ENCODE measurements around the gene PTPRN2.
"Not testable (repeated sequence)": the region's sequence is repeated elsewhere in the genome, so short reads cannot be mapped to it uniquely, and the experiment has no call there.

PTPRN2 gene

GRCh38 chr7:158046246-158046645 lies 541.4 kb downstream of the PTPRN2 start:
- H3K4me3 ChIP-seq (ENCODE audit: low read length in 2 of 2); H3K27me3 ChIP-seq (ENCODE audit: control insufficient read depth in 2 of 2, insufficient read depth in 2 of 2, low read length in 2 of 2); H3K4me1 ChIP-seq (ENCODE audit: control insufficient read depth in 2 of 2, insufficient read depth in 2 of 2, low read length in 2 of 2): not testable (repeated sequence)

GRCh38 chr7:158044482-158044823 lies 543.2 kb downstream of the PTPRN2 start:
- Histone ChIP-seq H3K27me3 (ENCODE audit: control insufficient read depth in 2 of 2, insufficient read depth in 2 of 2, low read length in 2 of 2) (no peaks in the 10 kb centered on the region), H3K4me3 (ENCODE audit: low read length in 2 of 2) (no peak overlapping the region), H3K36me3 (ENCODE audit: control insufficient read depth in 2 of 2, insufficient read depth in 2 of 2, low read length in 2 of 2) (no peaks in the 10 kb centered on the region), H3K9me3 (ENCODE audit: control insufficient read depth in 2 of 2, low read length in 2 of 2) (peaks cover 0 to 1% of the 10 kb centered on the region in 2 donors), H3K4me1 (ENCODE audit: control insufficient read depth in 2 of 2, insufficient read depth in 2 of 2, low read length in 2 of 2) (no peaks in the 10 kb centered on the region), H3K27ac (ENCODE audit: low read depth in 2 of 2, low read length in 2 of 2) (no peak overlapping the region), H3K9ac (ENCODE audit: low read depth in 1 of 2, low read length in 2 of 2) (no peak overlapping the region)

More at GRCh38 chr7:158046246-158046645, 541.4 kb downstream of the PTPRN2 start:
- not testable (repeated sequence) for H3K36me3 ChIP-seq (ENCODE audit: control insufficient read depth in 2 of 2, insufficient read depth in 2 of 2, low read length in 2 of 2); H3K9ac ChIP-seq (ENCODE audit: low read depth in 1 of 2, low read length in 2 of 2); H3K27ac ChIP-seq (ENCODE audit: low read depth in 2 of 2, low read length in 2 of 2); H3K9me3 ChIP-seq (ENCODE audit: control insufficient read depth in 2 of 2, low read length in 2 of 2)

DNA sequence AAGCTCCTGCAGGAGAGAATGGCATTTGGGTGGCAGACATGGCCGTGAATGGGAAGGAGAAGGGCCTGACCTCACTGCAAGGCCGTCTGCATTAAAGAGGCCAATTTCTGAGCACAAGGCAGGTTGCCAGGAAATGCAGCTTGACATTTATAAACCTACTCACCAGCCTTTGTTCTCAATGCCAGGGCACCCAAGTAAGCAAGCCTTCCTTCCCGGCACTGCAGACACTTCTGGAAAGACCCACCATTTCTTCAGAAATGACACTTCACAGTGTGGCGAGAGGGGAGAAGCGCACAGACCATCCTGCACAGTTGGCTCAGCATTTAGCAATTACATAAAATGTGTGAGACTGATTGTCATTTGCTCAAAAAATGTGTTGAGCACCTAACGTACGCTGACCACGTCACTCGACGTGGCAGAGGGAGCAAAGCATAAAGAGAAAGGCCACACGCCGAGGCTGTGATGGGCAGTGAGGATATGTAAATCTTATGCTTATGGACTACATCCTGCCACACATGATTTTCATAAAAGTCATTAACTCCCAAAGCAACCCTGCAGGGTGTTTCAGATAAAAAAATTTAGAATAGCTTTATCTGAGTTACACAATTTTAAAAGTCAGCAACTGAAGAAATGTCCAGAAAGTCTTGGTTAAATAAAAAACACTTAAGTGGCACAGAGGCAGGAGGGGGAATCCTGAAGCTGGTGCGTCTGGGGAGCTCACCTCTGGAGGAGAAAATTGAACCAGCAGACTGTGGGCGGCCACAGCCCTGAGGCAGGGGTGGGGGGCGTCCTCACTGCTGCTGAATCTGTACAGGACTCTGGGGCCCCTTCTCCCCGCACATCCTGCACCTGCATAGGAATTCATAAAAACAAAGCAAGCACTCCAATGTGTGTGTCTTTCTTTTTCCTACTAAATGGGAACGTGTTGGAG lies 543.8 kb downstream of the PTPRN2 start:
- no peak overlapping the region for H3K4me3 ChIP-seq (ENCODE audit: low read length in 2 of 2)
- peaks cover 0 to 4% of the 10 kb centered on the region in 2 donors for H3K9me3 ChIP-seq (ENCODE audit: control insufficient read depth in 2 of 2, low read length in 2 of 2)
- no peaks in the 10 kb centered on the region for H3K4me1 ChIP-seq (ENCODE audit: control insufficient read depth in 2 of 2, insufficient read depth in 2 of 2, low read length in 2 of 2)
- H3K36me3 ChIP-seq (ENCODE audit: control insufficient read depth in 2 of 2, insufficient read depth in 2 of 2, low read length in 2 of 2) = no peaks in the 10 kb centered on the region
- no peak overlapping the region for H3K27ac ChIP-seq (ENCODE audit: low read depth in 2 of 2, low read length in 2 of 2)
- H3K27me3 ChIP-seq (ENCODE audit: control insufficient read depth in 2 of 2, insufficient read depth in 2 of 2, low read length in 2 of 2) = no peaks in the 10 kb centered on the region
- no peak overlapping the region for H3K9ac ChIP-seq (ENCODE audit: low read depth in 1 of 2, low read length in 2 of 2)

DNA sequence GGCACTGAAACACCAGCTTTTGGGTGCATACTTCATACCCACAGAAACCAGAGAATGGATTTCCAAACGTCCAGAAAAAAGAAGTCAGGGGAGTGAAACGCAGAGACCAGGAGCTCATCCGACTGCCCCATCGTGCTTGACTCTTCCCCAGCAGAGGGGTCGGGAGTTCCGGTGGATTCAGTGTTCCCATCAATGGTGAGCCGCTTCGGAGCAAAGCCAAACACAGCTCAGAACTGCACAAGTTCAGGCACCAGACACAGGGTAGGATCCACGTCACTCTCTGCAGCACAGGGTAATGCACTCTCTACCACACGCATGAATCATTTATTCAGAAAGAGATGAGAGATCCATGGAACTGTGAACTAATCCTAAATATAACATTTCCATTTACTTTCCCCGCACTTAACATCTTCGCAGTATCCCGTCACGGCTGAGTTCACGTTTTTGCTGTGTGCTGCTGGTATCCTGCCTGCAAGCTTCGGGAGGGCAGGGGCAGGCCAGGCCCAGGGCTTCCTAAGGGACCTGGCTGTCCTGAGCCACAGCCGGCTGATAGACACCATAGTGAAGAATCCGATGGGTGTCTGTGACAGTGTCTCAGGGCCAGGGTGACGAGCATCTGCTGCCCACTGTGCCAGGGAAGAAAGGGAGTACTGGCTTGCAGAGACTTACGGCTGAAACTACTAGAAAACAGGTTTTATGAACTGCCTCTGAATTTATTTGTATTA lies 545.3 kb downstream of the PTPRN2 start:
- Histone ChIP-seq H3K36me3 (ENCODE audit: control insufficient read depth in 2 of 2, insufficient read depth in 2 of 2, low read length in 2 of 2) (no peaks in the 10 kb centered on the region), H3K4me1 (ENCODE audit: control insufficient read depth in 2 of 2, insufficient read depth in 2 of 2, low read length in 2 of 2) (no peaks in the 10 kb centered on the region), H3K27me3 (ENCODE audit: control insufficient read depth in 2 of 2, insufficient read depth in 2 of 2, low read length in 2 of 2) (no peaks in the 10 kb centered on the region), H3K4me3 (ENCODE audit: low read length in 2 of 2) (no peak overlapping the region), H3K9me3 (ENCODE audit: control insufficient read depth in 2 of 2, low read length in 2 of 2) (peaks cover 0 to 4% of the 10 kb centered on the region in 2 donors), H3K27ac (ENCODE audit: low read depth in 2 of 2, low read length in 2 of 2) (no peak overlapping the region), H3K9ac (ENCODE audit: low read depth in 1 of 2, low read length in 2 of 2) (no peak overlapping the region)

- no peaks in the 10 kb centered on the region for H3K4me1 ChIP-seq (ENCODE audit: control insufficient read depth in 2 of 2, insufficient read depth in 2 of 2, low read length in 2 of 2)
- H3K9ac ChIP-seq (ENCODE audit: low read depth in 1 of 2, low read length in 2 of 2) = no peak overlapping the region
- H3K27ac ChIP-seq (ENCODE audit: low read depth in 2 of 2, low read length in 2 of 2) = no peak overlapping the region
- H3K9me3 ChIP-seq (ENCODE audit: control insufficient read depth in 2 of 2, low read length in 2 of 2) = peaks cover 0 to 4% of the 10 kb centered on the region in 2 donors
- no peaks in the 10 kb centered on the region for H3K36me3 ChIP-seq (ENCODE audit: control insufficient read depth in 2 of 2, insufficient read depth in 2 of 2, low read length in 2 of 2)
- H3K4me3 ChIP-seq (ENCODE audit: low read length in 2 of 2) = no peak overlapping the region
- H3K27me3 ChIP-seq (ENCODE audit: control insufficient read depth in 2 of 2, insufficient read depth in 2 of 2, low read length in 2 of 2) = no peaks in the 10 kb centered on the region
Observed at GRCh38 chr7:158040199-158040598, 547.4 kb downstream of the PTPRN2 start.

- peaks cover 0 to 4% of the 10 kb centered on the region in 2 donors for H3K9me3 ChIP-seq (ENCODE audit: control insufficient read depth in 2 of 2, low read length in 2 of 2)
Observed at GRCh38 chr7:158039270-158039669, 548.4 kb downstream of the PTPRN2 start.

DNA sequence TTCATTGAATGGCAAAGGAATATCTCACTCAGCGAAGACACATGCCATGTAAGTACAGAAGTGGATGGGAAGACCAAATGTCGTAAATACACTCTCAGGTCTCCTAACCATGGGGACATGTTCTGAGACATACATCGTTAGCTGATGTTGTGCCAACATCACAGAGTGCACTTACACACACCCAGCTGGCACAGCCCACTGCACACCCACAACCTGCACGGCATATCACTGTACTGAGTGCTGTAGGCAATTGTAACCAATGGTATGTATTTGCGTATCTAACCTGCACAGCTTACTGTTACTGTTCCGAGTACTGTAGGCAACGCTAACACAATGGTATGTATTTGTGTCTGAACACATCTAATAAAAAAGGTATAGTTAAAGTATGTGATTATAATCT lies 550.4 kb downstream of the PTPRN2 start:
- Histone ChIP-seq H3K4me3 (ENCODE audit: low read length in 2 of 2) (no peak overlapping the region), H3K9me3 (ENCODE audit: control insufficient read depth in 2 of 2, low read length in 2 of 2) (peaks cover 0 to 4% of the 10 kb centered on the region in 2 donors), H3K4me1 (ENCODE audit: control insufficient read depth in 2 of 2, insufficient read depth in 2 of 2, low read length in 2 of 2) (no peaks in the 10 kb centered on the region), H3K27ac (ENCODE audit: low read depth in 2 of 2, low read length in 2 of 2) (no peak overlapping the region), H3K27me3 (ENCODE audit: control insufficient read depth in 2 of 2, insufficient read depth in 2 of 2, low read length in 2 of 2) (no peaks in the 10 kb centered on the region), H3K36me3 (ENCODE audit: control insufficient read depth in 2 of 2, insufficient read depth in 2 of 2, low read length in 2 of 2) (no peaks in the 10 kb centered on the region), H3K9ac (ENCODE audit: low read depth in 1 of 2, low read length in 2 of 2) (no peak overlapping the region)

More at GRCh38 chr7:158039270-158039669, 548.4 kb downstream of the PTPRN2 start:
- no peak overlapping the region for H3K27ac ChIP-seq (ENCODE audit: low read depth in 2 of 2, low read length in 2 of 2)
- no peaks in the 10 kb centered on the region for H3K27me3 ChIP-seq (ENCODE audit: control insufficient read depth in 2 of 2, insufficient read depth in 2 of 2, low read length in 2 of 2)
- no peak overlapping the region for H3K4me3 ChIP-seq (ENCODE audit: low read length in 2 of 2)
- H3K4me1 ChIP-seq (ENCODE audit: control insufficient read depth in 2 of 2, insufficient read depth in 2 of 2, low read length in 2 of 2) = no peaks in the 10 kb centered on the region
- H3K36me3 ChIP-seq (ENCODE audit: control insufficient read depth in 2 of 2, insufficient read depth in 2 of 2, low read length in 2 of 2) = no peaks in the 10 kb centered on the region
- no peak overlapping the region for H3K9ac ChIP-seq (ENCODE audit: low read depth in 1 of 2, low read length in 2 of 2)

DNA sequence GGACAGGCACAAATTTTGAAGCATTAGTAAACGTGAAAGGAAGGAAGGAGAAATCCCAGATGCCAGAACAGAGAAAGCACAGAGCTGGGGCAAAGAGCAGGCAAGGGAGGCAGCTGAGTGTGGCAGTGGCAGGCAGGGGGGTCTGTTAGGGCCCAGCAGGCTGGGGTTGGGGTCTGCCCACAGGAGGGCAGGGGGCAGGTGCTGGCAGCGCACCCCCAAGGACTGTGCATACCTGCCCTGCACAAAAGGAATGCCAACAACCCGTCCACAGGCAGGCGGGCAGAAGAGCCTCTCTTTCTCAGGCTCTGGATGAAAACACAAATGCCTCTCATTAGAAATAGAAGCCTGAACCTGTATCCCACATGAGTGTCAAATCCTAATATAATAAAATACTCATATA lies 552.3 kb downstream of the PTPRN2 start:
- Histone ChIP-seq H3K27ac (ENCODE audit: low read depth in 2 of 2, low read length in 2 of 2) (no peak overlapping the region), H3K4me1 (ENCODE audit: control insufficient read depth in 2 of 2, insufficient read depth in 2 of 2, low read length in 2 of 2) (no peaks in the 10 kb centered on the region), H3K4me3 (ENCODE audit: low read length in 2 of 2) (no peak overlapping the region), H3K27me3 (ENCODE audit: control insufficient read depth in 2 of 2, insufficient read depth in 2 of 2, low read length in 2 of 2) (no peaks in the 10 kb centered on the region), H3K9ac (ENCODE audit: low read depth in 1 of 2, low read length in 2 of 2) (no peak overlapping the region), H3K36me3 (ENCODE audit: control insufficient read depth in 2 of 2, insufficient read depth in 2 of 2, low read length in 2 of 2) (no peaks in the 10 kb centered on the region), H3K9me3 (ENCODE audit: control insufficient read depth in 2 of 2, low read length in 2 of 2) (peaks cover 0 to 4% of the 10 kb centered on the region in 2 donors)

GRCh38 chr7:158034571-158034970 lies 553.1 kb downstream of the PTPRN2 start:
- Histone ChIP-seq H3K9ac (ENCODE audit: low read depth in 1 of 2, low read length in 2 of 2) (no peak overlapping the region), H3K27ac (ENCODE audit: low read depth in 2 of 2, low read length in 2 of 2) (no peak overlapping the region), H3K4me3 (ENCODE audit: low read length in 2 of 2) (no peak overlapping the region), H3K27me3 (ENCODE audit: control insufficient read depth in 2 of 2, insufficient read depth in 2 of 2, low read length in 2 of 2) (no peaks in the 10 kb centered on the region), H3K9me3 (ENCODE audit: control insufficient read depth in 2 of 2, low read length in 2 of 2) (peaks cover 0 to 4% of the 10 kb centered on the region in 2 donors), H3K36me3 (ENCODE audit: control insufficient read depth in 2 of 2, insufficient read depth in 2 of 2, low read length in 2 of 2) (no peaks in the 10 kb centered on the region), H3K4me1 (ENCODE audit: control insufficient read depth in 2 of 2, insufficient read depth in 2 of 2, low read length in 2 of 2) (no peaks in the 10 kb centered on the region)

GRCh38 chr7:158033925-158034324 lies 553.7 kb downstream of the PTPRN2 start:
- not testable (repeated sequence) for H3K4me1 ChIP-seq (ENCODE audit: control insufficient read depth in 2 of 2, insufficient read depth in 2 of 2, low read length in 2 of 2); H3K4me3 ChIP-seq (ENCODE audit: low read length in 2 of 2)

More at GRCh38 chr7:158033925-158034324, 553.7 kb downstream of the PTPRN2 start:
- H3K9me3 ChIP-seq (ENCODE audit: control insufficient read depth in 2 of 2, low read length in 2 of 2); H3K9ac ChIP-seq (ENCODE audit: low read depth in 1 of 2, low read length in 2 of 2); H3K27me3 ChIP-seq (ENCODE audit: control insufficient read depth in 2 of 2, insufficient read depth in 2 of 2, low read length in 2 of 2); H3K27ac ChIP-seq (ENCODE audit: low read depth in 2 of 2, low read length in 2 of 2); H3K36me3 ChIP-seq (ENCODE audit: control insufficient read depth in 2 of 2, insufficient read depth in 2 of 2, low read length in 2 of 2): not testable (repeated sequence)
